ENCODE measurements around the gene CLEC2L. TPM values are rescaled to one million over a fixed set of nuclear protein-coding genes. Genes with fewer than 3 reads are reported as not detected.

The CLEC2L gene
- total and polyA plus RNA-seq, 2 of the 13 experiments (the other 11 are each of a cell fraction or from before 2014, with no cell fraction given) = 0.20 to 0.25 TPM

GRCh38 chr7:139487366-139488080 lies 36.0 kb upstream of the CLEC2L start:
- H3K4me2 ChIP-seq (ENCODE audit: low read depth, low read length) = no peak overlapping the region
- no peak overlapping the region for H2AFZ ChIP-seq (ENCODE audit: low read length)
- DNase-seq (ENCODE audit: low spot score) (no peak), FAIRE-seq (no peak), ATAC-seq (no peak)
- in situ Hi-C loops (cut with HindIII; ENCODE audit: extremely low pct_ligation_motif_present, low pct_unique_long_range_greater_than_20kb) (no loop called here), intact Hi-C loops (cut with micrococcal nuclease; ENCODE audit: unreplicated experiment) (no loop called here)
- no peak overlapping the region for H3K27ac ChIP-seq (ENCODE audit: extremely low read length, insufficient read depth, low read length)
- no peaks in the 10 kb centered on the region for H4K20me1 ChIP-seq (ENCODE audit: insufficient read depth, low read length)
- 7% methylated on average over 5 of the region's 5 CpGs for WGBS (ENCODE audit: low lambda C conversion rate)
- CTCF ChIA-PET (ENCODE audit: low intra/inter-chr PET ratio, low total read pairs) = no interaction called here
- H3K79me2 ChIP-seq (ENCODE audit: insufficient read depth, low read length) = no peaks in the 10 kb centered on the region
- no peaks in the 10 kb centered on the region for H3K36me3 ChIP-seq (replicated peaks in 1 of 2; ENCODE audit: control insufficient read depth in 1 of 2, insufficient read depth in 2 of 2, low read length in 2 of 2)
- TF ChIP-seq MIXL1 (CRISPR knock-in tag; IDR thresholded peaks at IDR 0.05) (no peak), HOXA9 (CRISPR knock-in tag; IDR thresholded peaks at IDR 0.05; ENCODE audit: borderline replicate concordance) (no peak), GABPB1 (CRISPR knock-in tag; IDR thresholded peaks at IDR 0.05) (no peak), HNRNPK (IDR thresholded peaks at IDR 0.05; ENCODE audit: low read depth, low read length, poor library complexity, severe bottlenecking) (peak; percentile 89), NFKBIZ (CRISPR knock-in tag; IDR thresholded peaks at IDR 0.05) (no peak), GPN1 (CRISPR knock-in tag; IDR thresholded peaks at IDR 0.05; ENCODE audit: borderline replicate concordance) (no peak)
- no peak overlapping the region for H3K9ac ChIP-seq (ENCODE audit: insufficient read depth, low read depth, low read length)
- no peaks in the 10 kb centered on the region for H3K4me1 ChIP-seq (ENCODE audit: insufficient read depth, low read length)
- no peaks in the 10 kb centered on the region; the same call in 1 of the 2 replicates for H3K9me3 ChIP-seq (ENCODE audit: low read length)
- POLR2A ChIA-PET = no interaction called here
- H3K27me3 ChIP-seq (ENCODE audit: control insufficient read depth in 1 of 2, insufficient read depth in 2 of 2, low read length in 2 of 2) = peaks cover 4 to 45% of the 10 kb centered on the region in 2 experiments; a peak in 4 of 5 replicates
- no TSS peak for BruUV-seq (replicated peaks)
- no peak overlapping the region for H3K4me3 ChIP-seq (replicated peaks in 1 of 3; ENCODE audit: insufficient read depth in 1 of 3, low read depth in 2 of 3, low read length in 3 of 3)

GRCh38 chr7:139488810-139489209 lies 34.7 kb upstream of the CLEC2L start:
- Histone ChIP-seq H3K4me1 (ENCODE audit: insufficient read depth, low read length) (no peaks in the 10 kb centered on the region), H3K79me2 (ENCODE audit: insufficient read depth, low read length) (no peaks in the 10 kb centered on the region), H3K27ac (ENCODE audit: extremely low read length, insufficient read depth, low read length) (no peak overlapping the region), H3K9ac (ENCODE audit: insufficient read depth, low read depth, low read length) (no peak overlapping the region), H3K36me3 (replicated peaks in 1 of 2; ENCODE audit: control insufficient read depth in 1 of 2, insufficient read depth in 2 of 2, low read length in 2 of 2) (no peaks in the 10 kb centered on the region), H3K4me2 (ENCODE audit: low read depth, low read length) (no peak overlapping the region), H3K27me3 (ENCODE audit: control insufficient read depth in 1 of 2, insufficient read depth in 2 of 2, low read length in 2 of 2) (peaks cover 2 to 37% of the 10 kb centered on the region in 2 experiments; a peak in 4 of 5 replicates), H4K20me1 (ENCODE audit: insufficient read depth, low read length) (no peaks in the 10 kb centered on the region), H2AFZ (ENCODE audit: low read length) (no peak overlapping the region), H3K9me3 (ENCODE audit: low read length) (no peaks in the 10 kb centered on the region; the same call in 1 of the 2 replicates), H3K4me3 (replicated peaks in 1 of 3; ENCODE audit: insufficient read depth in 1 of 3, low read depth in 2 of 3, low read length in 3 of 3) (no peak overlapping the region)
- intact Hi-C loops (cut with micrococcal nuclease; ENCODE audit: unreplicated experiment) = no loop called here
- BruUV-seq (replicated peaks) = no TSS peak
- DNase-seq (ENCODE audit: low spot score) (no peak), FAIRE-seq (no peak), ATAC-seq (no peak)
- CTCF ChIA-PET (ENCODE audit: low intra/inter-chr PET ratio, low total read pairs) = no interaction called here
- no peak for TF ChIP-seq NAIF1 (CRISPR knock-in tag; IDR thresholded peaks at IDR 0.05; ENCODE audit: borderline replicate concordance)
- 28% methylated on average over 4 of the region's 4 CpGs for WGBS (ENCODE audit: low lambda C conversion rate)
- POLR2A ChIA-PET = no interaction called here
- in situ Hi-C loops (cut with HindIII; ENCODE audit: extremely low pct_ligation_motif_present, low pct_unique_long_range_greater_than_20kb) = no loop called here

Data from HepG2 (cell line).